HepG2 (cell line): ENCODE data around the gene FCRL5. TPM values are rescaled to one million over a fixed set of nuclear protein-coding genes. Genes with fewer than 3 reads are reported as not detected.

Source experiments
- ATAC-seq: fragments of 200-7000 bp; cut with Tn5 transposase; 3 replicates; pipeline ENCODE4 v1.9.1; 2020; ENCODE audit warnings: mild to moderate bottlenecking, moderate library complexity
- BruUV-seq: library from RNA; stranded (reverse); fragments of 400-500 nt; replicated peaks from 2 replicates; lab custom pipeline; 2021; lab: Mats Ljungman, UMichigan
- CTCF ChIA-PET: fragments of 300-600 bp; formaldehyde crosslinking; extraction: SDS; loops from one replicate; lab custom pipeline; 2021; ENCODE audit warnings: low total read pairs, inconsistent platforms, low intra/inter-chr PET ratio; lab: Yijun Ruan, JAX
- POLR2A ChIA-PET: fragments of 350-600 bp; sonication (Branson Sonifier 250); formaldehyde crosslinking; loops from one replicate; lab custom pipeline; 2020; ENCODE audit warnings: antibody characterized with exemption, inconsistent platforms; lab: Yijun Ruan, JAX
- DNase-seq: peaks from one replicate; pipeline ENCODE4 v3.0.0-alpha.2; 2015; ENCODE audit warnings: low spot score
- FAIRE-seq: peaks from 3 replicates; lab custom pipeline; 2011; peaks lifted over from hg19 to GRCh38; lab: Jason Lieb, UNC
- H2AFZ ChIP-seq: one replicate; pipeline ENCODE4 v1.6.1; 2011; ENCODE audit warnings: low read length, inconsistent platforms
- H3K27ac ChIP-seq: fragments of 300-600 bp; 3 replicates; pipeline ENCODE4 v1.8.0; 2011; ENCODE audit warnings: mixed run types, mild to moderate bottlenecking, mixed read lengths, low read length, inconsistent platforms; ENCODE audit not compliant: insufficient read depth; ENCODE audit errors: extremely low read length
- H3K27me3 ChIP-seq, 2 experiments: fragments of 200-600 bp in 1 of 2; 2 replicates in 1 of 2; 3 replicates in 1 of 2; pipeline versions ENCODE4 v1.6.0 to v1.8.0; 2011; ENCODE audit warnings: low read length in 2 of 2, mild to moderate bottlenecking in 2 of 2, moderate library complexity in 2 of 2, inconsistent platforms in 1 of 2; ENCODE audit not compliant: insufficient read depth in 2 of 2, control insufficient read depth in 1 of 2
- H3K36me3 ChIP-seq, 2 experiments: fragments of 200-600 bp in 1 of 2; replicated peaks in 1 of 2; 2 replicates in 1 of 2; 3 replicates in 1 of 2; pipeline versions ENCODE4 v1.5.1 to v1.8.0; 2011; ENCODE audit warnings: low read length in 2 of 2, inconsistent platforms in 1 of 2; ENCODE audit not compliant: insufficient read depth in 2 of 2, control insufficient read depth in 1 of 2
- H3K4me1 ChIP-seq: 2 replicates; pipeline ENCODE4 v1.5.1; 2012; ENCODE audit warnings: low read length, inconsistent platforms; ENCODE audit not compliant: insufficient read depth
- H3K4me2 ChIP-seq: 2 replicates; pipeline ENCODE4 v1.6.0; 2011; ENCODE audit warnings: low read depth, low read length, inconsistent platforms
- H3K4me3 ChIP-seq, 3 experiments: fragments of 200-600 bp in 1 of 3; sonication (generic), shearing (Covaris generic) in 1 of 3; replicated peaks in 1 of 3; 2 replicates each; pipeline ENCODE4 v1.5.1; 2011 to 2016; ENCODE audit warnings: low read length in 3 of 3, inconsistent platforms in 2 of 3, low read depth in 2 of 3, mild to moderate bottlenecking in 2 of 3, control low read depth in 1 of 3, mixed read lengths in 1 of 3; ENCODE audit not compliant: insufficient read depth in 1 of 3
- H3K79me2 ChIP-seq: one replicate; pipeline ENCODE4 v1.6.1; 2011; ENCODE audit warnings: low read length, inconsistent platforms; ENCODE audit not compliant: insufficient read depth
- H3K9ac ChIP-seq: 2 replicates; pipeline ENCODE4 v1.6.0; 2011; ENCODE audit warnings: mild to moderate bottlenecking, low read depth, low read length, inconsistent platforms; ENCODE audit not compliant: insufficient read depth
- H3K9me3 ChIP-seq: 2 replicates; pipeline ENCODE4 v1.5.1; 2012; ENCODE audit warnings: mild to moderate bottlenecking, low read length
- H4K20me1 ChIP-seq: 2 replicates; pipeline ENCODE4 v1.6.0; 2011; ENCODE audit warnings: inconsistent platforms, mild to moderate bottlenecking, low read length, moderate library complexity; ENCODE audit not compliant: insufficient read depth
- SMC3 ChIP-seq: IDR thresholded peaks from 2 replicates; pipeline ENCODE4 v1.6.1; 2011; ENCODE audit warnings: low read length, improper control_type of control experiment
- STAG1 ChIP-seq: sonication (generic); formaldehyde crosslinking; IDR thresholded peaks from 2 replicates; pipeline ENCODE4 v1.4.0; 2020; ENCODE audit warnings: missing genetic modification reagents
- ZZZ3 ChIP-seq: sonication (generic); formaldehyde crosslinking; IDR thresholded peaks from 2 replicates; pipeline ENCODE4 v1.4.0; 2020; ENCODE audit warnings: missing genetic modification reagents, mild to moderate bottlenecking, borderline replicate concordance
- WGBS: methylation state at CpG from one replicate; pipeline ENCODE4 v1.1.6; 2017; ENCODE audit warnings: low lambda C conversion rate; 5-methylcytosine and 5-hydroxymethylcytosine counted together
- in situ Hi-C: cut with HindIII; loops from 2 replicates; pipeline ENCODE4 v1.10.0; 2017; ENCODE audit warnings: low pct_unique_long_range_greater_than_20kb; ENCODE audit not compliant: extremely low pct_ligation_motif_present
- intact Hi-C: fragments of 100-400 bp; cut with micrococcal nuclease; formaldehyde crosslinking; loops from one replicate; pipeline ENCODE4 v1.10.0; 2022; ENCODE audit not compliant: unreplicated experiment
- polyA plus RNA-seq, 8 experiments: library from polyadenylated mRNA; depleted of rRNA in 3 of 8; stranded (reverse) in 7 of 8; unstranded in 1 of 8; fragments of >200 nt; fragmentation: Illumina TruSeq in 4 of 8; extraction: Trizol in 4 of 8; gene quantifications; 2 replicates each; pipeline versions ENCODE4 v1.2.1 to v1.2.3, GENCODE V29; 2011 to 2016; ENCODE audit warnings: low read depth in 4 of 8, missing spikeins in 1 of 8, mixed read lengths in 1 of 8; ENCODE audit not compliant: insufficient read depth in 1 of 8
- total RNA-seq, 5 experiments: library from RNA; depleted of rRNA; stranded (reverse); fragments of >200 nt; fragmentation: Illumina TruSeq; extraction: Trizol; gene quantifications; 2 replicates each; pipeline ENCODE4 v1.2.3, GENCODE V29; 2016; ENCODE audit warnings: low read depth in 1 of 5
- TF ChIP-seq, protein P1 (sequence below): sonication (generic); formaldehyde crosslinking; conservative IDR thresholded peaks from 2 replicates; pipeline ENCODE4 v1.4.0; 2020; ENCODE audit warnings: missing genetic modification reagents
- TF ChIP-seq, protein P2 (sequence below): sonication (generic); formaldehyde crosslinking; IDR thresholded peaks from 2 replicates; pipeline ENCODE4 v1.5.0; 2020; ENCODE audit warnings: mild to moderate bottlenecking, missing genetic modification reagents, moderate library complexity
- TF ChIP-seq, protein P3 (sequence below): conservative IDR thresholded peaks from 2 replicates; pipeline ENCODE4 v1.6.1; 2018; ENCODE audit warnings: missing genetic modification reagents

The FCRL5 gene
- total and polyA plus RNA-seq, 2 of the 13 experiments (the other 11 are each of a cell fraction or from before 2014, with no cell fraction given), result not detected

GRCh38 chr1:157497284-157497683, 55.0 kb downstream of the FCRL5 start (continued):
- TF ChIP-seq, protein P1, sequence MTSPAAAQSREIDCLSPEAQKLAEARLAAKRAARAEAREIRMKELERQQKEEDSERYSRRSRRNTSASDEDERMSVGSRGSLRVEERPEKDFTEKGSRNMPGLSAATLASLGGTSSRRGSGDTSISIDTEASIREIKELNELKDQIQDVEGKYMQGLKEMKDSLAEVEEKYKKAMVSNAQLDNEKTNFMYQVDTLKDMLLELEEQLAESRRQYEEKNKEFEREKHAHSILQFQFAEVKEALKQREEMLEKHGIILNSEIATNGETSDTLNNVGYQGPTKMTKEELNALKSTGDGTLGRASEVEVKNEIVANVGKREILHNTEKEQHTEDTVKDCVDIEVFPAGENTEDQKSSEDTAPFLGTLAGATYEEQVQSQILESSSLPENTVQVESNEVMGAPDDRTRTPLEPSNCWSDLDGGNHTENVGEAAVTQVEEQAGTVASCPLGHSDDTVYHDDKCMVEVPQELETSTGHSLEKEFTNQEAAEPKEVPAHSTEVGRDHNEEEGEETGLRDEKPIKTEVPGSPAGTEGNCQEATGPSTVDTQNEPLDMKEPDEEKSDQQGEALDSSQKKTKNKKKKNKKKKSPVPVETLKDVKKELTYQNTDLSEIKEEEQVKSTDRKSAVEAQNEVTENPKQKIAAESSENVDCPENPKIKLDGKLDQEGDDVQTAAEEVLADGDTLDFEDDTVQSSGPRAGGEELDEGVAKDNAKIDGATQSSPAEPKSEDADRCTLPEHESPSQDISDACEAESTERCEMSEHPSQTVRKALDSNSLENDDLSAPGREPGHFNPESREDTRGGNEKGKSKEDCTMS (CRISPR knock-in tag), result no peak
- no peak for TF ChIP-seq ZZZ3 (CRISPR knock-in tag)
- TF ChIP-seq, all 625 proteins: peak for 0

DNA sequence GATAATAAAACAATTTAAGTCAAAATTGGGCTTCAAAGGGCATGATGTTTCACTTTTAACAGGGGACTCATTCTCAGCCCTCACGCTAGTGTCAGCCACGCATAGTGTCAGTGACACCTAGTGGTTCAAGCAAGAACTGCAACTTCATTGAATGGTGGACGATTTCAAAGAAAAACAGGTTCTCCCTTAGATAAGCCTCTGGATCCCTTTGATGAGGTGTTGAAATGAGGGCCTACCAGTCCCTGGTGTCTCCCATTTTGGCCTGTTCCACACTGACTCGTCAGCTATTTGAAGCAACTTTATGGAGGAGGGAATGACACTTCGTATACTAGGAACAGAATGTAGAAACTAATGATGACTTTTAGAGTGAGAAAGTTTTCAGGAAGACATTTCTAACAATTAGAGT, 56.2 kb downstream of the FCRL5 start:
- Histone ChIP-seq H3K36me3 (no peaks in the 10 kb centered on the region), H3K79me2 (no peaks in the 10 kb centered on the region), H3K9ac (no peak overlapping the region), H3K27ac (no peak overlapping the region), H3K9me3 (no peaks in the 10 kb centered on the region), H3K4me2 (no peak overlapping the region), H3K4me3 (no peak overlapping the region), H4K20me1 (no peaks in the 10 kb centered on the region), H3K4me1 (peaks cover 11% of the 10 kb centered on the region; the same call in 1 of the 2 replicates), H3K27me3 (no peaks in the 10 kb centered on the region), H2AFZ (no peak overlapping the region)
- intact Hi-C loops (no loop called here), in situ Hi-C loops (no loop called here)
- POLR2A ChIA-PET, result no interaction called here
- no TSS peak for BruUV-seq
- FAIRE-seq, result peak; percentile 84
- TF ChIP-seq STAG1 (CRISPR knock-in tag) (peak; percentile 73), SMC3 (peak; percentile 27; the same call in 1 of the 2 replicates)
- TF ChIP-seq, protein P2, sequence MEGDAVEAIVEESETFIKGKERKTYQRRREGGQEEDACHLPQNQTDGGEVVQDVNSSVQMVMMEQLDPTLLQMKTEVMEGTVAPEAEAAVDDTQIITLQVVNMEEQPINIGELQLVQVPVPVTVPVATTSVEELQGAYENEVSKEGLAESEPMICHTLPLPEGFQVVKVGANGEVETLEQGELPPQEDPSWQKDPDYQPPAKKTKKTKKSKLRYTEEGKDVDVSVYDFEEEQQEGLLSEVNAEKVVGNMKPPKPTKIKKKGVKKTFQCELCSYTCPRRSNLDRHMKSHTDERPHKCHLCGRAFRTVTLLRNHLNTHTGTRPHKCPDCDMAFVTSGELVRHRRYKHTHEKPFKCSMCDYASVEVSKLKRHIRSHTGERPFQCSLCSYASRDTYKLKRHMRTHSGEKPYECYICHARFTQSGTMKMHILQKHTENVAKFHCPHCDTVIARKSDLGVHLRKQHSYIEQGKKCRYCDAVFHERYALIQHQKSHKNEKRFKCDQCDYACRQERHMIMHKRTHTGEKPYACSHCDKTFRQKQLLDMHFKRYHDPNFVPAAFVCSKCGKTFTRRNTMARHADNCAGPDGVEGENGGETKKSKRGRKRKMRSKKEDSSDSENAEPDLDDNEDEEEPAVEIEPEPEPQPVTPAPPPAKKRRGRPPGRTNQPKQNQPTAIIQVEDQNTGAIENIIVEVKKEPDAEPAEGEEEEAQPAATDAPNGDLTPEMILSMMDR (CRISPR knock-in tag), result peak; percentile 77
- TF ChIP-seq, protein P3, sequence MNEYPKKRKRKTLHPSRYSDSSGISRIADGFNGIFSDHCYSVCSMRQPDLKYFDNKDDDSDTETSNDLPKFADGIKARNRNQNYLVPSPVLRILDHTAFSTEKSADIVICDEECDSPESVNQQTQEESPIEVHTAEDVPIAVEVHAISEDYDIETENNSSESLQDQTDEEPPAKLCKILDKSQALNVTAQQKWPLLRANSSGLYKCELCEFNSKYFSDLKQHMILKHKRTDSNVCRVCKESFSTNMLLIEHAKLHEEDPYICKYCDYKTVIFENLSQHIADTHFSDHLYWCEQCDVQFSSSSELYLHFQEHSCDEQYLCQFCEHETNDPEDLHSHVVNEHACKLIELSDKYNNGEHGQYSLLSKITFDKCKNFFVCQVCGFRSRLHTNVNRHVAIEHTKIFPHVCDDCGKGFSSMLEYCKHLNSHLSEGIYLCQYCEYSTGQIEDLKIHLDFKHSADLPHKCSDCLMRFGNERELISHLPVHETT (CRISPR knock-in tag), result no peak
- peak; percentile 79 for ATAC-seq
- CTCF ChIA-PET, result interaction anchor here (0.9 to 1.1 kb wide), 5 partner anchors 118 to 302 kb away, joined by 3 to 5 read pairs (median 3); no protein-coding TSS in a partner anchor
- DNase-seq, result peak; percentile 36
- WGBS, result 0% methylated on average over 5 of the region's 5 CpGs
